ENCODE data around the gene KLF13. TPM values are rescaled to one million over a fixed set of nuclear protein-coding genes. Genes with fewer than 3 reads are reported as not detected.
A peak's percentile ranks its signal among the peaks of the same experiment; 100 is the strongest.

KLF13 gene
- polyA plus RNA-seq, 1 donor (not counting 4 experiments of a cell fraction or from before 2014, with no cell fraction given) = 66.7 TPM

GRCh38 chr15:31387479-31388118 lies 61.0 kb downstream of the KLF13 start:
- no peaks in the 10 kb centered on the region for H3K9me1 ChIP-seq (ENCODE audit: control insufficient read depth, extremely low read depth, insufficient read depth, low read length)
- H3K4me1 ChIP-seq (ENCODE audit: control insufficient read depth, extremely low read depth, insufficient read depth, low read length) = peaks cover 25% of the 10 kb centered on the region
- no peak for TF ChIP-seq CTCF (optimal IDR thresholded peaks at IDR 0.05 in 1 of 3, IDR thresholded peaks at IDR 0.05 in 1 of 3, conservative IDR thresholded peaks at IDR 0.05 in 1 of 3; ENCODE audit: extremely low read depth in 1 of 3, insufficient read depth in 2 of 3, low read length in 3 of 3)
- TF ChIP-seq EZH2 (IDR thresholded peaks at IDR 0.05; ENCODE audit: low read length) = no peak
- H3K9me3 ChIP-seq (ENCODE audit: control insufficient read depth, low read depth, low read length) = no peaks in the 10 kb centered on the region
- H3K9ac ChIP-seq (ENCODE audit: control insufficient read depth, extremely low read depth, insufficient read depth, low read length) = no peak overlapping the region
- no peak overlapping the region for H2AFZ ChIP-seq (ENCODE audit: control insufficient read depth, low read length)
- peak overlapping the region; percentile 22 for H3K4me2 ChIP-seq (ENCODE audit: control insufficient read depth, extremely low read depth, insufficient read depth, low read depth, low read length)
- no peaks in the 10 kb centered on the region for H3K36me3 ChIP-seq (ENCODE audit: control insufficient read depth in 2 of 2, extremely low read depth in 1 of 2, insufficient read depth in 2 of 2, low read length in 2 of 2)
- DNase-seq (ENCODE audit: low read depth, low spot score) (no peak), FAIRE-seq (peak; percentile 29)
- no peaks in the 10 kb centered on the region for H3K27me3 ChIP-seq (ENCODE audit: control insufficient read depth, extremely low read depth, insufficient read depth, low read length)
- no peaks in the 10 kb centered on the region for H3K79me2 ChIP-seq (ENCODE audit: control insufficient read depth, insufficient read depth, low read length)
- dilution Hi-C loops (cut with MboI; ENCODE audit: extremely low pct_ligation_motif_present, low sequenced_read_pairs) = no loop called here
- no peaks in the 10 kb centered on the region for H4K20me1 ChIP-seq (ENCODE audit: control insufficient read depth, extremely low read depth, insufficient read depth, low read length)
- H3K27ac ChIP-seq (ENCODE audit: control insufficient read depth, insufficient read depth, low read length) = no peak overlapping the region
- H3K4me3 ChIP-seq (ENCODE audit: control insufficient read depth in 2 of 3, extremely low read depth in 1 of 3, insufficient read depth in 2 of 3, low read depth in 1 of 3, low read length in 3 of 3) = no peak overlapping the region

GRCh38 chr15:31389576-31389975 lies 62.9 kb downstream of the KLF13 start:
- Histone ChIP-seq H4K20me1 (ENCODE audit: control insufficient read depth, extremely low read depth, insufficient read depth, low read length) (no peaks in the 10 kb centered on the region), H3K4me2 (ENCODE audit: control insufficient read depth, extremely low read depth, insufficient read depth, low read depth, low read length) (no peak overlapping the region), H2AFZ (ENCODE audit: control insufficient read depth, low read length) (no peak overlapping the region), H3K27ac (ENCODE audit: control insufficient read depth, insufficient read depth, low read length) (no peak overlapping the region), H3K27me3 (ENCODE audit: control insufficient read depth, extremely low read depth, insufficient read depth, low read length) (no peaks in the 10 kb centered on the region), H3K9me1 (ENCODE audit: control insufficient read depth, extremely low read depth, insufficient read depth, low read length) (no peaks in the 10 kb centered on the region), H3K9me3 (ENCODE audit: control insufficient read depth, low read depth, low read length) (no peaks in the 10 kb centered on the region), H3K4me3 (ENCODE audit: control insufficient read depth in 2 of 3, extremely low read depth in 1 of 3, insufficient read depth in 2 of 3, low read depth in 1 of 3, low read length in 3 of 3) (no peak overlapping the region), H3K79me2 (ENCODE audit: control insufficient read depth, insufficient read depth, low read length) (no peaks in the 10 kb centered on the region), H3K4me1 (ENCODE audit: control insufficient read depth, extremely low read depth, insufficient read depth, low read length) (peaks cover 19% of the 10 kb centered on the region), H3K9ac (ENCODE audit: control insufficient read depth, extremely low read depth, insufficient read depth, low read length) (no peak overlapping the region), H3K36me3 (ENCODE audit: control insufficient read depth in 2 of 2, extremely low read depth in 1 of 2, insufficient read depth in 2 of 2, low read length in 2 of 2) (no peaks in the 10 kb centered on the region)
- dilution Hi-C loops (cut with MboI; ENCODE audit: extremely low pct_ligation_motif_present, low sequenced_read_pairs) = no loop called here
- DNase-seq (ENCODE audit: low read depth, low spot score) (no peak), FAIRE-seq (no peak)
- TF ChIP-seq CTCF (optimal IDR thresholded peaks at IDR 0.05 in 1 of 3, IDR thresholded peaks at IDR 0.05 in 1 of 3, conservative IDR thresholded peaks at IDR 0.05 in 1 of 3; ENCODE audit: extremely low read depth in 1 of 3, insufficient read depth in 2 of 3, low read length in 3 of 3) (no peak), EZH2 (IDR thresholded peaks at IDR 0.05; ENCODE audit: low read length) (no peak)
